Measurements from ENCODE around the gene BCAS3. TPM values are rescaled to one million over a fixed set of nuclear protein-coding genes. Genes with fewer than 3 reads are reported as not detected.

Gene BCAS3
- total RNA-seq, 1 experiment from 2014 or later, result 26.3 TPM

DNA sequence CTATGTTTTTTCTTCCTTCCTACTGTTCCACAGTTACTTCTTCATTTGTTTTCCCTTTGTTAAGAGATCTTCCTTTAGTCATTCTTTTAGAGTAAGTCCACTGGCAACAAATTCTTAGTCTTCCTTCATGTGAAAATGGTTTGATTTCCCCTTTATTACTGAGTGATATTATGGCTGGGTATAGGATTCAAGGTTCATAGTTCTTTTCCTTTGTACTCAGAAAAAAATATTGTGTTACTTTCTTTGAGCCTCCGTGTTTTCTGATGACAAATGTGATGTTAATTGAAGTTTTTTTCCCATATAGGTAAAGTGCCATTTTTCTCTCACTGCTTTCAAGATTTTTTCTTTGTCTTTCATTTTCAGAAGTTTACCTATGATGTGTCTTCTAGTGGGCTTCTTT is 438.9 kb downstream of the BCAS3 start:
- no peak overlapping the region for H2AFZ ChIP-seq (ENCODE audit: low read depth, low read length, poor library complexity, severe bottlenecking)
- no peak overlapping the region for H3K4me3 ChIP-seq (replicated peaks in 1 of 2; ENCODE audit: low read depth in 1 of 2, low read length in 2 of 2)
- ChIA-PET RAD21 (ENCODE audit: low non-redundant PET in 1 of 2, low total read pairs in 2 of 2, uncharacterized antibody in 2 of 2, unreplicated experiment in 2 of 2) (no interaction called here), CTCF (no interaction called here), POLR2A (no interaction called here)
- H3K27ac ChIP-seq (ENCODE audit: low read depth, low read length), result no peak overlapping the region
- no peak overlapping the region for H3K9ac ChIP-seq (ENCODE audit: low read length)
- BruUV-seq (replicated peaks), result no TSS peak
- DNase-seq (ENCODE audit: low read depth, low spot score) (no peak), ATAC-seq (no peak)
- H3K4me2 ChIP-seq (ENCODE audit: low read length), result no peak overlapping the region
- no peak for TF ChIP-seq CEBPB (IDR thresholded peaks at IDR 0.05; ENCODE audit: low read depth)
- no peak for TF ChIP-seq JUND (IDR thresholded peaks at IDR 0.05)
- TF ChIP-seq ELF1 (IDR thresholded peaks at IDR 0.05; ENCODE audit: borderline replicate concordance, low read depth), result no peak
- H3K9me3 ChIP-seq (ENCODE audit: control insufficient read depth in 1 of 2, insufficient read depth in 1 of 2, low read depth in 1 of 2, low read length in 2 of 2), result peaks cover 4 to 7% of the 10 kb centered on the region in 2 experiments; a peak in 1 of 4 replicates
- H3K27me3 ChIP-seq (ENCODE audit: insufficient read depth, low read length), result no peaks in the 10 kb centered on the region
- no peaks in the 10 kb centered on the region for H4K20me1 ChIP-seq (ENCODE audit: insufficient read depth)
- H3K79me2 ChIP-seq (ENCODE audit: insufficient read depth, low read length), result no peaks in the 10 kb centered on the region
- no peaks in the 10 kb centered on the region for H3K9me2 ChIP-seq (ENCODE audit: insufficient read depth)
- H3K4me1 ChIP-seq (ENCODE audit: control insufficient read depth in 1 of 2, insufficient read depth in 2 of 2, low read length in 2 of 2), result no peaks in the 10 kb centered on the region
- intact Hi-C loops (cut with micrococcal nuclease), result no loop called here
- no peaks in the 10 kb centered on the region for H3K36me3 ChIP-seq (ENCODE audit: control insufficient read depth in 1 of 2, insufficient read depth in 2 of 2, low read length in 2 of 2)

DNA sequence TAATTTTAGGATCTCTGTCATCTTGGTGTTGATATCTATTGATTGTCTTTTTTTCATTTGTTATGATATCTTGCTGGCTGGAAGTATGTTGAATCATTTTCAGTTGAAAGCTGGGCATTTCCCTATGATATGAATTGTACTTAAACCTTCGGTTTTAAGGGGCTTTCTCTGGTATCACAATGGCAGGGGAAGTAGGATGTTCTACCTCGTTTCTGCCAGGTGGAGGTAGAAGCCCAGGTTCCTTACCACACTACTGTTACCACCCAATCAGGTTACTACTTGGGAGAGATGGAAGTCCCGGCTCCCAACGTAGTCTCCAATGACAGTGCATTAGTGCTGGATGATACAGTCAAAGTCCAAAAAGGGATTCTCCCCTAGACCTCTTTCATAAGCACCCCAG is 440.3 kb downstream of the BCAS3 start:
- Histone ChIP-seq H4K20me1 (ENCODE audit: insufficient read depth) (no peaks in the 10 kb centered on the region), H3K9ac (ENCODE audit: low read length) (no peak overlapping the region), H3K79me2 (ENCODE audit: insufficient read depth, low read length) (no peaks in the 10 kb centered on the region), H3K27ac (ENCODE audit: low read depth, low read length) (no peak overlapping the region), H3K4me3 (replicated peaks in 1 of 2; ENCODE audit: low read depth in 1 of 2, low read length in 2 of 2) (no peak overlapping the region), H3K9me2 (ENCODE audit: insufficient read depth) (no peaks in the 10 kb centered on the region), H3K4me1 (ENCODE audit: control insufficient read depth in 1 of 2, insufficient read depth in 2 of 2, low read length in 2 of 2) (no peaks in the 10 kb centered on the region), H3K4me2 (ENCODE audit: low read length) (no peak overlapping the region), H3K27me3 (ENCODE audit: insufficient read depth, low read length) (no peaks in the 10 kb centered on the region), H3K36me3 (ENCODE audit: control insufficient read depth in 1 of 2, insufficient read depth in 2 of 2, low read length in 2 of 2) (no peaks in the 10 kb centered on the region), H3K9me3 (ENCODE audit: control insufficient read depth in 1 of 2, insufficient read depth in 1 of 2, low read depth in 1 of 2, low read length in 2 of 2) (peaks cover 4 to 7% of the 10 kb centered on the region in 2 experiments; a peak in 1 of 4 replicates), H2AFZ (ENCODE audit: low read depth, low read length, poor library complexity, severe bottlenecking) (no peak overlapping the region)
- DNase-seq (ENCODE audit: low read depth, low spot score) (no peak), ATAC-seq (no peak; the same call in 1 of the 2 replicates)
- ChIA-PET RAD21 (ENCODE audit: low non-redundant PET in 1 of 2, low total read pairs in 2 of 2, uncharacterized antibody in 2 of 2, unreplicated experiment in 2 of 2) (no interaction called here), POLR2A (no interaction called here), CTCF (no interaction called here)
- intact Hi-C loops (cut with micrococcal nuclease), result no loop called here
- TF ChIP-seq SRF (IDR thresholded peaks at IDR 0.05; ENCODE audit: low read depth), result no peak
- TF ChIP-seq POLR2AphosphoS5 (IDR thresholded peaks at IDR 0.05; ENCODE audit: low read depth, low read length), result no peak
- no peak for TF ChIP-seq ZNF274 (IDR thresholded peaks at IDR 0.05; ENCODE audit: low read depth, low read length)
- BruUV-seq (replicated peaks), result no TSS peak

Data from HCT116 (cell line).